Panc1 (cell line): ENCODE results near the gene TMEM164.

ENCODE experiments used
- POLR2AphosphoS5 ChIP-seq: IDR thresholded peaks from 2 replicates; pipeline ENCODE4 v1.6.1; 2012; ENCODE audit warnings: mild to moderate bottlenecking, low read depth, low read length, moderate library complexity
- TCF7L2 ChIP-seq: IDR thresholded peaks from 2 replicates; pipeline ENCODE4 v1.6.1; 2011; ENCODE audit warnings: mild to moderate bottlenecking, low read depth, low read length, inconsistent platforms
- TF ChIP-seq, protein P1 (sequence below): fragments of 450-650 bp; IDR thresholded peaks from 2 replicates; pipeline ENCODE4 v1.5.1; 2017; ENCODE audit warnings: mild to moderate bottlenecking
- TF ChIP-seq, protein P2 (sequence below), 2 experiments: IDR thresholded peaks; 2 replicates each; pipeline ENCODE4 v1.6.1; 2011 to 2012; ENCODE audit warnings: low read depth in 2 of 2, control low read depth in 1 of 2, low read length in 1 of 2, mild to moderate bottlenecking in 1 of 2, moderate library complexity in 1 of 2; ENCODE audit not compliant: insufficient read depth in 1 of 2

DNA sequence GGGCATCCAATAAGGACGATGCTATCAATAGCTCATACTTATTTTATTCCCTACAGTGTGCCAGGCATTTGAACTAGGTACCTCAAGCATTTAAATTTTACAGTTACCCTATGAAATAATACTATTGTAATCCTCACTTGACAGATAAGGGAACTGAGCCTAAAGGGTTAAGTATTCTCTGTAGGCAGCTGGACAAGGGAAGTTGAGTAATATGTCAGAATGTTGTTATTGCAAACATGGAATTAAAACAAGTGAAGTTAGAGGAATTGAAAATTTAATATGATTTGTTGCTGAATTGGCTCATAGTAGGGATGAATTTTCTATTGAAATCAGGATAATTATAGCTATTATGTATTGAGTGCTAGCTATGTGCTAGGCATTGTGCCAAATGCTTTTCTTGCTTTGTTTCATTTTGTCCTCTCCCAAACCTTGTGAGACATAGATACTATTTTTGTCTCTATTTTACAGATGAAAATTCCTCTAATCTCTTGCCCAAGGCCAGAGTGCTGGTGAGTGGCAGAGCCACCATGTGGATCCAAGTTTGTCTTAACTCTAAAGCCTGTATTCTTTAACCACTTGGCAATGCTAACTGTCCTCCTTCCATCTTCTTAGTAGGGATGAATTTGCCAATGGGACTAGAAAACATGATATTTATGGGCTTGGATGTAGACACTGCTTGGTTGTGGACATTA lies 58.1 kb downstream of the TMEM164 start:
- TF ChIP-seq, protein P1, sequence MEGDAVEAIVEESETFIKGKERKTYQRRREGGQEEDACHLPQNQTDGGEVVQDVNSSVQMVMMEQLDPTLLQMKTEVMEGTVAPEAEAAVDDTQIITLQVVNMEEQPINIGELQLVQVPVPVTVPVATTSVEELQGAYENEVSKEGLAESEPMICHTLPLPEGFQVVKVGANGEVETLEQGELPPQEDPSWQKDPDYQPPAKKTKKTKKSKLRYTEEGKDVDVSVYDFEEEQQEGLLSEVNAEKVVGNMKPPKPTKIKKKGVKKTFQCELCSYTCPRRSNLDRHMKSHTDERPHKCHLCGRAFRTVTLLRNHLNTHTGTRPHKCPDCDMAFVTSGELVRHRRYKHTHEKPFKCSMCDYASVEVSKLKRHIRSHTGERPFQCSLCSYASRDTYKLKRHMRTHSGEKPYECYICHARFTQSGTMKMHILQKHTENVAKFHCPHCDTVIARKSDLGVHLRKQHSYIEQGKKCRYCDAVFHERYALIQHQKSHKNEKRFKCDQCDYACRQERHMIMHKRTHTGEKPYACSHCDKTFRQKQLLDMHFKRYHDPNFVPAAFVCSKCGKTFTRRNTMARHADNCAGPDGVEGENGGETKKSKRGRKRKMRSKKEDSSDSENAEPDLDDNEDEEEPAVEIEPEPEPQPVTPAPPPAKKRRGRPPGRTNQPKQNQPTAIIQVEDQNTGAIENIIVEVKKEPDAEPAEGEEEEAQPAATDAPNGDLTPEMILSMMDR: no peak
- TF ChIP-seq, protein P2, sequence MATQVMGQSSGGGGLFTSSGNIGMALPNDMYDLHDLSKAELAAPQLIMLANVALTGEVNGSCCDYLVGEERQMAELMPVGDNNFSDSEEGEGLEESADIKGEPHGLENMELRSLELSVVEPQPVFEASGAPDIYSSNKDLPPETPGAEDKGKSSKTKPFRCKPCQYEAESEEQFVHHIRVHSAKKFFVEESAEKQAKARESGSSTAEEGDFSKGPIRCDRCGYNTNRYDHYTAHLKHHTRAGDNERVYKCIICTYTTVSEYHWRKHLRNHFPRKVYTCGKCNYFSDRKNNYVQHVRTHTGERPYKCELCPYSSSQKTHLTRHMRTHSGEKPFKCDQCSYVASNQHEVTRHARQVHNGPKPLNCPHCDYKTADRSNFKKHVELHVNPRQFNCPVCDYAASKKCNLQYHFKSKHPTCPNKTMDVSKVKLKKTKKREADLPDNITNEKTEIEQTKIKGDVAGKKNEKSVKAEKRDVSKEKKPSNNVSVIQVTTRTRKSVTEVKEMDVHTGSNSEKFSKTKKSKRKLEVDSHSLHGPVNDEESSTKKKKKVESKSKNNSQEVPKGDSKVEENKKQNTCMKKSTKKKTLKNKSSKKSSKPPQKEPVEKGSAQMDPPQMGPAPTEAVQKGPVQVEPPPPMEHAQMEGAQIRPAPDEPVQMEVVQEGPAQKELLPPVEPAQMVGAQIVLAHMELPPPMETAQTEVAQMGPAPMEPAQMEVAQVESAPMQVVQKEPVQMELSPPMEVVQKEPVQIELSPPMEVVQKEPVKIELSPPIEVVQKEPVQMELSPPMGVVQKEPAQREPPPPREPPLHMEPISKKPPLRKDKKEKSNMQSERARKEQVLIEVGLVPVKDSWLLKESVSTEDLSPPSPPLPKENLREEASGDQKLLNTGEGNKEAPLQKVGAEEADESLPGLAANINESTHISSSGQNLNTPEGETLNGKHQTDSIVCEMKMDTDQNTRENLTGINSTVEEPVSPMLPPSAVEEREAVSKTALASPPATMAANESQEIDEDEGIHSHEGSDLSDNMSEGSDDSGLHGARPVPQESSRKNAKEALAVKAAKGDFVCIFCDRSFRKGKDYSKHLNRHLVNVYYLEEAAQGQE (IDR thresholded peaks at IDR 0.05; ENCODE audit: insufficient read depth in 1 of 2, low read depth in 2 of 2, low read length in 1 of 2): no peak
- no peak for TF ChIP-seq POLR2AphosphoS5
- no peak for TF ChIP-seq TCF7L2
